DMS114 treated with DMSO at 0.1 percent for 48 hours (cell line): ENCODE measurements around the gene DGCR2.
"Not testable (repeated sequence)": the region's sequence is repeated elsewhere in the genome, so short reads cannot be mapped to it uniquely, and the experiment has no call there.

Experiments used
- DNase-seq: peaks from one replicate; lab custom pipeline; 2025; ENCODE audit not compliant: unreplicated experiment; lab: John Stamatoyannopoulos, UW

Gene DGCR2

DNA sequence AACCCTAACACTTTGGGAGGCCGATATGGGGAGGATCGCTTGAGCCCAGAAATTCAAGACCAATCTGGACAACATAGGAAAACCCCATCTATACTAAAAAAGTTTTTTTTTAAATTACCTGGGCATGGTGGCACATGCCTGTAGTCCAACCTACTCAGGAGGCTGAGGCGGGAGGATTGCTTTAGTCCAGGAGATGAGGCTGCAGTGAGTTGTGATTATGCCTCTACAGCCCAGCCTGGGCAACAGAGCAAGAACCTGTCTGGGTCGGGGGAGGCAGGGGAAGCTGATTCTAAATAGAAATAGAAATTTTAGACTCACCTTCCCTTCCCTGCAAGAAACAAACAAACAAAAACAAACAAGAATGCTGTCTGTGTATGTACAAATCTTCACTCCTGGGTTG, 133.3 kb downstream of the DGCR2 start:
- DNase-seq, result no peak

DNA sequence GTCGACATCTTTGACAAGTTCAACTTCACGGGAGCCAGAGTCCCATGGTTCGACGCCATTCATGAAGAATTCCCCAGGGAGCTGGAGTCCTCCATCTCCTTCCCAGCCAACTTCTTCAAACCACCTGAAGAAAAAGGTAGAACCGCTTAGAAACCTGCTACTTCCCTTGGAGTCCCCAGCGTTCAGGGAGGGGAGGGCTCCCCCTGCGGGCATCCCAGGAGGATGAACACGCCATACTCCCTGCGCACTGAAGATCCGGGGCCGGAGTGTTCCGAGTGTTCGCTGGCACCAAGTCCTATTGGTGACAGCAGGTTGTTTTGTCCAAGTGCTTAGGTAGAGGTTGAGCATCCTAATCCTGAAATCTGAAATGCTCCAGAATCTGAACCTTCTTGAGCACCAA, 134.4 kb downstream of the DGCR2 start:
- no peak for DNase-seq

DNA sequence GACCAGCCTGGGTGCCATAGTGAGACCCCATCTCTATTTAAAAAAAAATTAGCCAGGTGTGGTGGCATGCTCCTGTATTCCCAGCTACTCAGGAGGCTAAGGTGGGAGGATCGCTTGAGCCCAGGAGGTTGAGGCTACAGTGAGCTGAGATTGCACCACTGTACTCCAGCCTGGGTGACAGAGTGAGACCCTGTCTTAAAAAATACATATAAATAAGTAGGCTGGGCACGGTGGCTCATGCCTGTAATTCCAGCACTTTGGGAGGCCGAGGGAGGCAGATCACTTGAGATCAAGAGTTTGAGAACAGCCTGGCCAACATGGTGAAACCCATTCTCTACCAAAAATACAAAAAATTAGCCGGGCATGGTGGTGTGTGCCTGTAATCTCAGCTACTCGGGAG, 135.1 kb downstream of the DGCR2 start:
- not testable (repeated sequence) for DNase-seq
